Stimulated activated CD4-positive, alpha-beta T cell treated with anti-CD3 and anti-CD28 coated beads, Interleukin-4, amount 100 ng/mL, for 1 hour (primary cell): ENCODE measurements around the gene SNX30.

Experiments used
- DNase-seq: peaks from one replicate; pipeline ENCODE4 v3.0.0-alpha.2; 2020

Gene SNX30

DNA sequence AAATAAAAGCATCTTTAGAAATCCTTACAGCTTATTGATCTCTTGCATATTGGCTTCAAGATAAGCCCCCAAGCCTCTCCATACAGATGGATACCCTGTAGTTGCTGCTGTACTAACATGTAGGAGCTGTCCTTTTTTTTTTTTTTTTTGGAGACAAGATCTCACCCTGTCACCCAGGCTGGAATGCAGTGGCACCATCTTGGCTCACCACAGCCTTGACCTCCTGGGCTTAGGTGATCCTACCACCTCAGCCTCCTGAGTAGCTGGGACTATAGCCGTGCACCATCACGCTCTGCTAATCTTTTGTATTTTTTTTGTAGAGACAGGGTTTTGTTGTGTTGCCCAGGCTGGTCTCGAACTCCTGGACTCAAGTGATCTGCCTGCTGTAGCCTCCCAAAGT lies 35.4 kb downstream of the SNX30 start:
- no peak for DNase-seq

DNA sequence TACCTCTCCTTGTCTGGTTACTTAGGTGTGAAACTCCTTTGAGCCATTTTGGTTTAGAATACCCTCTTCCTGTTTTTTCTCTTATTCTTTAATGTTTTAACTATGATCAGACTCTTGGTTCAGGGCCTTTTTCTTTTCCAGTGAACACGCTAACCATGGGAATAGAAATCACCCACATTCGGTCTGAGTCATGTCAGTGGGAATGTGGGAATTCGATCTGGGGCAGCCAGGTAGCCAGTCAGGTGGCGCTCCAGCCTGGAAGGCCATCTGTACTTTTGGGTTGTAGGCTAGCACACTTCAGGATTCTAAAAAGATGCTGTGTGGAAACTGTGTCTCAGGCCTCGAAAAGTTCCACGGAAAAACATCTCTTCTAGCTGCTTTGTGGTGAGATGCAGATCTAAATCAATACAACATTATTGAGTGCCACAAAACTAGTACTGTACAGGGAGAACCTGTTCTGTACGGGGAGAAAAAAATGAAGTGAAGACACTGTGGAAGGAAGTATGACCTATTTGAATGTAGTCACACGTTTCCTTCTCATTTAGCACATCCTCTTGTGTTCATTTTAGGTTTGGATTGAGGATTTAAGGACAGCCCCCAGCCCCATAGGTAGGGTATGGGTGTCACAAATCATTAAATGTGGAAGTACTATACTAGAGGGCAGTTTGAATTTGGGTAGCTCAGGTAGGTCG lies 36.4 kb downstream of the SNX30 start:
- DNase-seq, result no peak

DNA sequence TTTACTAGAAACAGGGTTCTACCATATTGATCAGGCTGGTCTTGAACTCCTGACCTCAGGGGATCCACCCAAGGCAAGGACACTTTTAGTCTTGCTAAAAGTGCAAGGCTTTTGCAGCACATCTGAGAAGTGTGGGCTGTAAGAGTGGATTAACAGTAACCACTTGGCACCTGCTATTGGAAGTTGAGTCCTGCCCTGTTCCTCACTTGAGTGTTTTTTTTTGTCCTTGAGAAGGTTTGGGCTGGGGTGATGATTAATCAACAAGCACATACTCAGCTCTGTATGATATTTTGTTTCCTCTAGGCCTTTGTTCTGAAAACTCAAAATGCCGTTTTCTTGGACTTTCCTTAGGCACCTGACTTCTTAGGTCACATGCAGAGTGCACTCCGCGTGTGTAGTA lies 37.4 kb downstream of the SNX30 start:
- no peak for DNase-seq

DNA sequence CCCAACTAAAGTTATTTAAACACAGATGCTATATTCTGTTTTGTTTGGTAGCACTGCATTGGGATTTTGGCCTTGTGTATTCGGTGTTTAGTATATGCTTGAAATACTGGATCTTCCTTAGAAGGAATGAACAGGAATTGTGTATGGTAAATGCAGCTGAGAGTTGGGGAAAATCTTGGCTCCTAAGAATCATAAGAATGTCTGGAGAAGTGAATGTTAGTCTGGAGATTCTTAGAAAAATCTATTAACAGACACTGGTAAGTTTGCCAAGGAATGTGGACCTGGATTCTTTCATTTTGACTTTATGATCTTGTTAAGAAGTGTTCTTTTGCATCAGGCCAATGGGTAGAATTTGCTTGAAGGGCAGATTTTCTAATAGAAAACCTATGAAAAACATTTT lies 38.9 kb downstream of the SNX30 start:
- DNase-seq, result no peak

DNA sequence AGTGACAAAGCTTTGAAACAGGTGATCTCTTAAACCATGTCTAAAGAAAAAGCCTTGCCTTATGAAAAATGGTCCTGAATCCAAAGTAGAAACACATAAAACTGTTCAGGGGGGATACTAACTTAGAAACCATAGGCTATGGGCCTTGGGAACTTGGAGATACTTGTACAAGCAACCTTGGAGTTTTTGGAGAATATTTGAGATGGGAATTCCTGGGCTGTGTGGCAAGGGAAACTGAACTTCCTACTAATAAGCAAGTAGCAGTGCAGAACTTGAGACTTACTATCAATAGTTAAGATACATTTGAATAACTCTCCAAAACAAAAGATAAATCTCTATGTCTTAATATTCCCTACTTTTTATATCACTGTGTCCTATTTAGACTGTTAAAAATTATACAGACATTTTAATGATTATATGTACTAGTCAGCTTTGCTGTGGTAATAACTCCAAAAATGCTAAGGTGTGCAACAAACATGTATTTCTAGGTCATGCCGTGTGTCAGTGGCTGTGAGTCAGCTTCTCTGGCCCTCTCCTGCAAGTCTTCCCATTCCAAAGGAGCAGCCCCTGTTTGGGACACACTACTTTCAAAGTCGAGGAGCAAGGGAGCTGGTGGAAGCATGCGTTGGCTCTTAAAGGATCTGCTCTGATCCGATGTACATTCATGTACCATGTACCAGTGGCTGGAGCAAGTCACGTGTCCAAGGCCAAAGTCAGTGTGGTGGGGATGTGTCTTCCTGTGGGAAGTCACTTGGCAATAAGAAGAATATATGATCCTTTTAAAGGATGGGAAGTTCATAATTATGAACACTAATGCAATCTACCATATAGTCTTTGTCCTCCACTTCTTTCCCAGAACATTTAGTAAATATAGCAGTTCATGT lies 39.6 kb downstream of the SNX30 start:
- no peak for DNase-seq

DNA sequence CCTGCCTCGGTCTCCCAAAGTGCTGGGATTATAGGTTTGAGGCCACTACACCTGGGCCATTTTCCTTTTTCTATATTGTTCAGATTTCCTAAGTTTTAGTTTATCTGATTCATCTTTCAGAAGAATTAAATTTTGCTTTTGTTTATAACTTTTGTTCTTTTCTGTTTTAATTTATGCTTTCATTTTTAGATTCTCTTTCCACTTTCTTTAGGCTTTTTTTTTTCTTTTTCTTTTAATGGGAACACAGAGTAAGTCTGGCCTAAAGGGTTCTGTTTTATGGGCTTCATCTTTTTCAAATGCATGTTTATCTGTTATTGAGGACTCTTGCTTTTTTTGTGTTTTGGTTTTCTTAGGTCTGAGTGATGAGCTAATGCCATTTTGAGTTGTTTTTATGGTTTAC lies 42.1 kb downstream of the SNX30 start:
- no peak for DNase-seq

DNA sequence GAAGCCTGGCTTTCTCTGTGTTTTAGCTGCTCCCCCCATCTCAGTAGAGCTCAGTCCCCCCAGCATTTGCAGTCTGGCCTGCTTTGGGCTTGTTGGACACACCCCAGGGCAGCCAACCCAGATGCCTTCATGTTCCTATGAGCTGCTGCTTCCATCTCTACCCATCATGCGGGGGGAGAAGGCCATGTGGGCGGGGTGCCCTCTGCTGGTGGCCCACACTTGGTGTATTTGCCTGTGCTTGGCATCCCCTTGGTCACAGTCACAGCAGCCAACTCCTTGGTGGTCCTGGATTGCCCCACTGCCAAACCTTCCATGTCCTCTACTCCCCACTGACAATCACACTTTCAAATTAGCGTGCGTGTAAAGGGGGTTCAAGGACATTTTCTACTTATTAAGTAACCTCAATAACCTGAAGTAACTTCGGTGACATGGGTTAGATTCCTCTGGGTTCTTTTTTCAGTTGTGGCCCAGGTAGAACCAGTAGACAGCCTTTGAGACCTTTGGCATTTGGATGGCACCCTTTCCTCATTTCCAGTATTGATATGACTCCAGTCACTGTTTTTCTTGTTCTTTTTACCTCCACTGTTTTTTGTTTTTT lies 42.8 kb downstream of the SNX30 start:
- DNase-seq, result peak; percentile 82

DNA sequence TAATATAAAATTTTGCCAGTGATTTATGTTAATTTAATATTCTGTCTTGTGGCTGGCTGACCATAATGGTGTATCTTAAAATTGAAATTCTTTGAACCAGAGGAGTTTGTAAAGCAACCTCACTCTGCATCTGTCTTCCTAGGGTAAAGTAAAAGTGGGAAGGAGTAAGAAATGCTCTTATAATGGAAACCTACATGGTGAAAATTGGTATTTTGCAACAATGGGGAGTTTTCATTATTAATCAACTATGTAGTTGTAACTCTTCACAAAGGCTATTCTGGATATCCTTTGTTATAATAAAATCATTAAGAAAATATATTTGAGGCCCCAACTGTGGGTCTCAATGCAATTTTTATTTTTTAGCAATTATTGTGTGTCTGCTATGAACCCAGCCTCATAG lies 44.2 kb downstream of the SNX30 start:
- no peak for DNase-seq

DNA sequence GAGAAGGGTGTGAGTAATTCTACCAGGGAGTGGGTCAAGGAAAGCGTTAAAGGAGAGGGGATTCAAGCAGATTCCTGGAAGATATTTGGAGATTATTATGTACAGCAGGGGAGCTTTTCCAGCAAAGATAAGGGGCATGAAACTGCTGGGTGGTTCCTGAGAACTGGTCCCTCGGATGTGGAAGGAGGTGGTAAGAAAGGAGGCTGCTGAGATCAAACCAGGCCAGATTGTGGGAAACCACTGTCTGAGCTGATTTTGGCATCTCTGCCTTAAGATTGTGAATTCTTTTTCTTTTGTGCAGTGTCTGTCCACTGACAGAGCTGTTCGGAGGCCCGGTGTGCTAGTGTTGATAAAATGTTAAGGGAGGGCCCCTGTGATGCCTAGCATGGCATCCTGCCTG lies 45.4 kb downstream of the SNX30 start:
- no peak for DNase-seq

DNA sequence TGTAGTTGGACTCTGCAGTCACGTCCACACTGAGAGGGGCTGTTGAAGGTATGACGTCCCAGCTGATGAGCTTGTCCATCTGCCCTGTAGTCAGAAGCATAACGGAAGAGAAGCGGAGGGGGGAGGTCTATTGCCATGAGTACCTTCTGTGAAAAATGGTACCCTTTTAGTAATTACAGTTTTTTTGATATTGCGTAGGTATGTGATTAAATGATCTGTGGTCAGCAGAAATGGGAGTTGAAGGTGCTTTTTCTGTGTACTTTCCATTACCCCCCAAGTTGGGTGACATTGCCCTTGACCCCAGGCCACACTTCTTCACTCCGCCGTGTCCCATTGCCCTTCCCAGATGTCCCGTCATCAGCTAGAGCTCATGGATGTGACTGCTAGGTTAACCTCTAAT lies 45.9 kb downstream of the SNX30 start:
- no peak for DNase-seq

DNA sequence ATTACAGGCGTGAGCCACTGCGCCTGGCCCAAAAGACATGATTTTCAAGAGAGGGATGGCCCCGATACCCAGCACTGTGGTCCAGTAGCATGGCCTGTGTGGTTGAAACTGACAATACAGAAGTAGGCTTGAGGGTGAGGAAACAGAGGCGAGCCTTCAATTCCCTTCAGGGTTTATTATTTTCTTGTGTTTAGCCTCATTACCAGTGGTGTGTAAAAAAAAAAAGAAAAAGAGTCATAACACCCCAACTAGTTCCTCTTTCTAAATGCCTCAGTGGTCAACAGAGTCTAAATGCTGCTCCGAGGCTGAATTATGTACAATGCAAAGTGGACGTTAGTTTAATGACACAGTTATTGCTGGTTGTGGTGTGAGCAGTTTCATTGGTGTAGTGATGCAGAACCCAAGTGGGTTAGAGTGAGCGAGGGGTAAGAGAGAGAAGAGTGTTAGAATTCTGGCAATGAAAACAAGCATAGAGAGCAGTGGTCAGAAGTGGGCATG lies 58.8 kb downstream of the SNX30 start:
- DNase-seq, result no peak

DNA sequence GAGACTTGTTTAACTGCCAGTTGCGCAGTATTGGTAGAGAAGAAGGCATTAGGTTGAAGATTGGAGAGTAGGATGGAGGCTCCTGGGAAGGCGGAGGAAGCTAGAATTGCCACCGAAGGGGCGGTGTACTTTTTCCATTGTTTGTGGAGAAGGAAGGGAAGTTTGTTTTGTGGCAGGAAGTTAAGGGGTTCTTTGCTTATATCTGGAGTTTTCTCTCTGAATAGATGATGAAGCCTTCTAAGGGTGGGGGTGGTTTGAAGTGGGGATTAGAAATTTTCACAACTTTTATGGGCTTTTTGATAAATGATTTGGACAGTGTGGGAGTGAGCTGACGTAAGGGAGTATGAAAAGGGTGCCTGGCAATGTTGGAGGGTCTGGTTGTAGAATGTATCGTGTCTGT lies 59.3 kb downstream of the SNX30 start:
- DNase-seq, result no peak

DNA sequence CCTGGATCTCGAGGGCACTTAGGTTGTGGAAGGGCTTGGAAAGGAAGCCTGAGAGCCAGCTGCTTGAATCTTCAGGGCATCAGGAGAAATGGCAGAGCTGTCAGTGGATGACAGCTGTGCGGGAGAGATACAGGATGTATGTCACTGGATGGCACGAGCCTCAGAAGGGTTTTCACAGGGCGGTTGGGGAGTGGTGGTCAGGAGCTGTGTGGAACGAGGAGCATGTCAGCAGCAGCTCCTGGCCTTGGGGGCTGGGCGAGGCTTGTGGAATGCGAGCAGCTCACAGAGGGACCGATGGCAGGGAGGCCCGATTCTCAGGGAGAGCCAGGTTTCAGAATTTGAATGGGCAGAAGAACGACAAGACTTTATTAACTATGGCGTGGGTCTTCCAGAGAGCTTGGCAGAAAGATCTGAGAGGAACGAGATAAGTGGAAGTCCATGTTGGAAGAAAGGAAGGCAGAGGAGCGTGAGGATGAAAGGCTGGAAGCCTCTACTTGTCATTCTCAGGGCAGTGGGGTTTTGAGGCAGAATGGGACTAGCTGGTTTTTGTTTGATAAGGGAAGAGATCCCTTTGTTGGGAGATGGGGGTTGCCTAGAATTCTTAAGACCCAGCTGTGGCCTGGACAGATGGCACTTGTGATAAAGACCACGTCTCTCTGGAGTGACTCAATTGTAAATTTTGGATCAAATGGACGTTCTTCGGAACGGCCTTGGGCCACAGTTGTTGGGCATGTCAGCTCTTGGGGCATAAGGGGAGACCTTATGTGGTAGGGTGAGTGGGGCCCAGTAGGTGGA lies 60.3 kb downstream of the SNX30 start:
- no peak for DNase-seq

DNA sequence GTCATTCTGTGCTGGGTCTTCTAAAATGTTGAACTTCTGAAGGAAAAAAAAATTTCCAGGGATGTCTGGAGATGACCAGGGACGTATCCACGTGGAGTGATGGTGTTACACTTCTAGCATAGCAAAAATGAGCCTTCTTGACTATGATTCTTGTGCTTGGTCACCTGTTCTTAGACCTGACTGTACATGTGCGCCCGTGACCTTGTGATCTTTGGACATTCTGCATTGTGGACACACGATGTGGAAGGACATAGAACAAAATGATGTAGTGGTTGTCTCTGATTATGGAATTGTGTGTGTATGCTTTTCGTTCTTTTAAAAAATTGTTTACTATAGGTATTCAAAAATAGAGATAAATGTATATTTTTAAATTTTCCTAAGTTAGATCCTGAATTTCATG lies 61.0 kb downstream of the SNX30 start:
- no peak for DNase-seq

DNA sequence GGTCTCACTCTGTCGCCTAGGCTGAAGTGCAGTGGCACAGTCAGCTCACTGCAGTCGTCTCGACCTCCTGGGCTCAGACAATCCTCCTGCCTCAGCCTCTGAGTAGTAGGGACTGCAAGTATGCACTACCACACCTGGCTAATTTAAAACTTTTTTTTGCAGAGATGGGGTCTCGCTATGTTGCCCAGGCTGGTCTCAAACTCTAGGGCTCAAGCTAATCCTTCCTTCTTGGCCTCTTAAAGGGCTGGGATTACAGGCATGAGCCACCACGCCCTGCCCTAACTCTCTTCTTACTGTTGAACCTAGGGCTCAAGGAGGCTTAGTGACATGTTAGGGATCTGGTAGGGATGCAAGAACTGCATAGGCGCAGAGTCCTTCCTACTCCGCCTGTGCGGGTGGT lies 65.3 kb downstream of the SNX30 start:
- no peak for DNase-seq

DNA sequence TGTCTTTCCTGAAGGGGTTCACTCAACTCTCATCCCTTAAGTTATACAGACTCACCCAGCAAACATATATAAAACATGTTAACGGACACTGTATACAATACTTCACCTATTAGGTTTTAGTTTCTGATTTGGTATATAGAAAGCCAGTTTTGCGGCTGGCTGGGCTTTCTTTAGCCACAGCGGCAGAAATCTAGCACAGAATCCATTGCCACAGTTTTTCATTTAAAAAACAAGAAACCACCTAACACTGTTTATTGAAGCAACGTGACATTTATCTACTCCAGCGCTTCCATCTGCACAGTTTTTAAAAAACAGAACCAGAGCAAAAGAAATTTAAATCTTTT lies 67.3 kb downstream of the SNX30 start:
- no peak for DNase-seq

DNA sequence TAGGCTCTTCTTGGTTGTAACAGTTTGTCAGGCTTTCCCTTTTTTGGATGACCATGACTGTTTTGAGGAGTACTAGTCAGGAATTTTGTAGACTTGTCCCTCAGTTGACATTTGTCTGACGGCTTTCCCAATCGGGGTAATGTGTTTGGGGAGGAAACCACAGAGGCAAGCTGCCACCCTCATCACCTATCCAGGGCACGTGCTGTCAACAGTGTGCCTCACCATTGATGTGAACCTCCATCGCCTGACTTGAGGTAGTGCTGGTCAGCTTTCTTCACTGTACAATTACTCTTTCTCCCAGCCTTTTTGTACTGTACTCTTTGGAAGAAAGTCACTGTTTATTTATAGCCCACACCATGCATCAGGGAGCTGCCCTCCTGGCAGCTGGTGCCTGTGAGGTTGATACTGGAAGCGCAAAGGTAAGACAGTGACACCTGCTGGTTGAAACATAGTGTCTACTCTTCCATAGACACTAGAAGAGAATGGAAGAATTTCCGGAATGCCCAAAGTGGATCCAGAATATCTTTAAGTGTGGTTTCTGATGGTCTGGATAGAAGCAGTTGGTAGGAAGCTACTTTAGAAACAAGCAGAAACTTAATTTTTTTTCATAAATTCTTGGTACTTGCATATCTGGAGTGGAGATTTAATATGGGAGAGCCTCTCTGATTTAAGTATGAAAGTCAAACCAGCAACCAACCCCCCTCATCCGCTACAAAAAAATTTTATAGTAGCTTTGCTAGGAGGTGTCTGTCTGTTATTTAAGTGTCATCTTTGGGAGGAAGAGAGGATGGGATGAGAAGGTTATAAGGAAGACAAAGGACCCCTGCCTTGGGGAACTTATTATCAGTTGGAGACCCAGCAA lies 69.3 kb downstream of the SNX30 start:
- DNase-seq, result no peak

DNA sequence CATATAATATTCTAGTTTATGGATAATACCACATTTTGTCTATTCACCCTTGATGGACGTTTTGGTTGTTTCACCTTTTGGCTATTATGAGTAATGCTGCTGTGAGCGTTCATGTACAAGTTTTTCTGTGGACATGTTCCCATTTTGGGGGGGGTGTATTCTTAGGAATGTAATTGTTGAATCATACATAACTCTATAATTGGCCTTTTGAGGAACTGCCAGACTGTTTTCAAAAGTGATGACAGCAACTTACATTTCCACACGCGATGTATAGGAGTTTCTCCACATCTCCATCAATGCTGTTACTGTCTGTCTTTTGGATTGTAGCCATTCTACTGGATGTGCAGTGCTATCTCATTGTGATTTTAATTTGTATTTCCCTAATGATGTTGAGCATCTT lies 70.3 kb downstream of the SNX30 start:
- no peak for DNase-seq

DNA sequence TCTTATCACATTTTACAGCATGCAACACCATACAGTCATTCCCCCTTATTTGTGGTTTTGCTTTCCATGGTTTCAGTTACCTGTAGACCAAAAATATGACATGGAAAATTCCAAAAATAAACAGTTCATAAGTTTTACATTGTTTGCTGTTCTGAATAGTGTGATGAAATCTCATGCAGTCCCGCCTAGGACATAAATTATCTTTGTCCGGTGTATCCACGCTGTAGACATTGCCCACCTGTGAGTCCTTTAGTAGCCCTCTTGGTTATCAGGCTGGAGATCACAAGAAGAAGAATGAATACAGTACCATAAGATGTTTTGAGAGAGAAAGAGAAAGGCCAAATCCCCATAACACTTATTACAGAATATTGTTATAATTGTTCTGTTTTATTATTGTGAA lies 72.1 kb downstream of the SNX30 start:
- DNase-seq, result no peak

DNA sequence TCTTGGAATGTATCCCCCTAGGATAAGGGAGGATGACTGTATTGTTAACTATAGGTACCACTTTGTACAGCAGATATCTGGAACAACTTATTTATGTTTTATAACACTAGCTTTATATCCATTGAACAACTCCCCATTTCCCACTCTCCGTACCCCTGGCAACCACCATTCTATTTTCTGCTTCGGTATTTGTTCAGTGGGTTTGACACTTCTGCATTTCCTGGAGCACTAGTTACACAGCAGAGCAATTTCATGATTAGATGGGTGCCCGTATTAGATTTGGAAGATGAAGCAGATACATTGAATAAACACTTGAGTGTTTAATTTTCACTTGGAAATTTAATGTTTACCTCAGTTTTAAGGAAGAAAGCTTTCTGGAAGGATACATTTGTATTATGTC lies 72.7 kb downstream of the SNX30 start:
- no peak for DNase-seq

DNA sequence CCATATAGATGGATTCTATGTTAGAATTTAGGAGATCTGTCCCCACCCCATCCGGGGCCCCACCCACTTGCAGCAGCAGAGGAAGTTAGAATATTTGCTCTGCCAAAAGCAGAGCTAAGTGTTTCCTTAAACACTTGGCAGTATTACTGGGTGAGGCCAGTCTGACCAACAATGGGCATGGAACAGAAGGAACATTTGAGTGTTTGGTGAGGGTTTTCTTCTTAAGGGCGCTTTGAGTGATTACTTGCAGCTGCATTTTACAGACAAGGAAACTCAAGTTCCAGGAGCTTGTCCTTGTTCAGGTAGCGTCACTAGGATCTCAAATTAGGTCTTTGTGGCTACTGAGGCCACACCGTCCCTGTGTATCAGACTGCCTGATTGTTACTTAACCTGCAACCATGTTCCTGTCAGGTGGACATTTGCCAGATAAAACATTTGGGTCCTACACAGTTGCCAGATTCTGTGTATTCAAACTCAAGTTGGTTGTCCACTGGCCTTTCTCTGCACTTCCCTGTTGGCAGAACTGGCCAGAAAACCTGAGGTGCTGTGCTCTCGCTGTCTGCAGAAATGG lies 80.8 kb downstream of the SNX30 start:
- DNase-seq, result no peak

DNA sequence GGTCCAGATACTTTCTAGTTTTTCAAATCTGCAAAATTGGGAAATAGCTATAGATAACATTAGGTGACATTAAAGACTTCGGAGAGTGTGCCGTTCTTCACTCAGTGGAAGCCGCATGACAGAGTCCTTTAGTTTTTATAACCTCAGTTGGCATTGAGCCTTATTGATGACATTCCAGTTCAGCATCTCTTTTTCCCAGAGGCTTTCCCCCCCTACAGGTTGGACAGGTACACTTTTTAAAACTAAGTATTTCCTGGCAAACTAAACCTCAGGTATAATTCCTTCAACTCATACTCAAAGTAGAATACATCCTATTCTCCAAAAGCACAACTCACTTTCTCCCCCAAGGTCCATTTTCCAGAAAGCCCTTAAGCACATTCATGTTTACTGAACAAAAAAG lies 81.4 kb downstream of the SNX30 start:
- DNase-seq, result no peak
